CD4-positive, alpha-beta T cell (primary cell): Measurements from ENCODE around the gene PLCD1. TPM values are rescaled to one million over a fixed set of nuclear protein-coding genes. Genes with fewer than 3 reads are reported as not detected.

Experiments used
- ATAC-seq: fragments of 200-7000 bp; cut with Tn5 transposase; one replicate; pipeline ENCODE4 v1.10.0; 2022; ENCODE audit warnings: mild to moderate bottlenecking; ENCODE audit not compliant: poor library complexity
- CTCF ChIA-PET: fragments of 350-600 bp; sonication (Branson Sonifier 250); formaldehyde crosslinking; loops from one replicate; lab custom pipeline; 2021; ENCODE audit warnings: antibody characterized with exemption, inconsistent platforms; lab: Charles Lee
- POLR2A ChIA-PET: fragments of 350-600 bp; sonication (Branson Sonifier 250); formaldehyde crosslinking; loops from one replicate; lab custom pipeline; 2021; ENCODE audit warnings: antibody characterized with exemption, inconsistent platforms; lab: Charles Lee
- DNase-seq, 14 experiments: peaks; one replicate each; pipeline ENCODE4 v3.0.0-alpha.2; 2013 to 2020; ENCODE audit warnings: mixed read lengths in 2 of 14
- H3K27ac ChIP-seq, 2 donors: one replicate each; pipeline versions ENCODE4 v1.5.1 to v1.7.0; 2013; ENCODE audit warnings: low read length in 2 of 2, low read depth in 1 of 2, mild to moderate bottlenecking in 1 of 2
- H3K27me3 ChIP-seq, 2 experiments: 1 replicate in 1 of 2; 2 replicates in 1 of 2; pipeline versions ENCODE4 v1.6.1 to v1.7.0; 2013; ENCODE audit warnings: low read length in 2 of 2, control low read depth in 1 of 2, mild to moderate bottlenecking in 1 of 2, moderate library complexity in 1 of 2; ENCODE audit not compliant: insufficient read depth in 2 of 2, control insufficient read depth in 1 of 2
- H3K36me3 ChIP-seq: one replicate; pipeline ENCODE4 v1.6.1; 2013; ENCODE audit warnings: low read length, control low read depth; ENCODE audit not compliant: insufficient read depth
- H3K4me1 ChIP-seq: one replicate; pipeline ENCODE4 v1.6.1; 2013; ENCODE audit warnings: low read length, control low read depth; ENCODE audit not compliant: insufficient read depth
- H3K4me3 ChIP-seq: one replicate; pipeline ENCODE4 v1.5.1; 2013; ENCODE audit warnings: mild to moderate bottlenecking, low read length, moderate library complexity
- H3K9me3 ChIP-seq, 2 experiments: 1 replicate in 1 of 2; 2 replicates in 1 of 2; pipeline versions ENCODE4 v1.6.1 to v1.7.0; 2013; ENCODE audit warnings: low read length in 2 of 2, mild to moderate bottlenecking in 2 of 2, control low read depth in 1 of 2, moderate library complexity in 1 of 2; ENCODE audit not compliant: control insufficient read depth in 1 of 2, insufficient read depth in 1 of 2
- H3K27ac Mint-ChIP-seq: one replicate; pipeline ENCODE4 v1.8.0; 2020; ENCODE audit warnings: mixed read lengths
- H3K27me3 Mint-ChIP-seq: one replicate; pipeline ENCODE4 v1.8.0; 2021; ENCODE audit warnings: mixed read lengths
- H3K36me3 Mint-ChIP-seq: one replicate; pipeline ENCODE4 v1.8.0; 2021; ENCODE audit warnings: low read depth, mixed read lengths
- H3K4me1 Mint-ChIP-seq: one replicate; pipeline ENCODE4 v1.8.0; 2021; ENCODE audit warnings: low read depth, mixed read lengths
- H3K4me3 Mint-ChIP-seq: one replicate; pipeline ENCODE4 v1.8.0; 2020; ENCODE audit warnings: mild to moderate bottlenecking, mixed read lengths
- H3K9me3 Mint-ChIP-seq: one replicate; pipeline ENCODE4 v1.8.0; 2020; ENCODE audit warnings: mixed read lengths
- CTCF ChIP-seq: fragments of 200-600 bp; IDR thresholded peaks from one replicate; pipeline ENCODE4 v1.8.0; 2022; ENCODE audit warnings: antibody characterized with exemption, mild to moderate bottlenecking
- intact Hi-C, 2 experiments: fragments of 100-400 bp; cut with DNase I in 1 of 2; cut with micrococcal nuclease in 1 of 2; formaldehyde crosslinking; loops; one replicate each; pipeline versions ENCODE4 v1.15.1 to v1.9.0; 2023 to 2025; cut with DNase I, micrococcal nuclease
- total RNA-seq, 174 experiments: library from RNA in 2 of 174; stranded (reverse) in 2 of 174; gene quantifications; one replicate each; pipeline ENCODE4 v1.2.3 and lab custom pipeline; 2021 to 2026

The PLCD1 gene
- total RNA-seq, 2 experiments from 2014 or later = 67.0 to 69.8 TPM

- POLR2A ChIA-PET = no interaction called here
- Mint-ChIP-seq H3K36me3 (no peaks in the 10 kb centered on the region), H3K9me3 (no peaks in the 10 kb centered on the region), H3K27me3 (no peaks in the 10 kb centered on the region), H3K4me3 (no peak overlapping the region), H3K4me1 (peaks cover 4% of the 10 kb centered on the region), H3K27ac (no peak overlapping the region)
- no peak for TF ChIP-seq CTCF
- DNase-seq (no peak), ATAC-seq (no peak)
- intact Hi-C loops = no loop called here
- Histone ChIP-seq H3K4me3 (no peak overlapping the region), H3K27ac (no peak overlapping the region), H3K36me3 (no peaks in the 10 kb centered on the region), H3K4me1 (peaks cover 3% of the 10 kb centered on the region), H3K9me3 (no peaks in the 10 kb centered on the region), H3K27me3 (no peaks in the 10 kb centered on the region)
- CTCF ChIA-PET = interaction anchor here (1.2 kb wide), 1 partner anchor 11 kb away, joined by 5 read pairs; no protein-coding TSS in a partner anchor
Observed at GRCh38 chr3:37985637-37986320, 43.7 kb downstream of the PLCD1 start.

GRCh38 chr3:37984596-37984995, 44.8 kb downstream of the PLCD1 start:
- CTCF ChIA-PET = interaction anchor here (1.8 kb wide), 1 partner anchor 12 kb away, joined by 4 read pairs; no protein-coding TSS in a partner anchor
- no peak overlapping the region for H3K4me3 ChIP-seq
- no peaks in the 10 kb centered on the region for H3K27me3 Mint-ChIP-seq
- intact Hi-C loops = no loop called here
- peaks cover 3% of the 10 kb centered on the region for H3K4me1 ChIP-seq
- H3K27ac Mint-ChIP-seq = no peak overlapping the region
- no peaks in the 10 kb centered on the region for H3K36me3 ChIP-seq
- H3K9me3 ChIP-seq = no peaks in the 10 kb centered on the region
- H3K9me3 Mint-ChIP-seq = no peaks in the 10 kb centered on the region
- H3K4me1 Mint-ChIP-seq = peaks cover 4% of the 10 kb centered on the region
- H3K36me3 Mint-ChIP-seq = no peaks in the 10 kb centered on the region
- no peak for ATAC-seq
- H3K27me3 ChIP-seq = no peaks in the 10 kb centered on the region
- no peak overlapping the region for H3K27ac ChIP-seq
- no peak for DNase-seq
- POLR2A ChIA-PET = no interaction called here
- no peak for TF ChIP-seq CTCF
- no peak overlapping the region for H3K4me3 Mint-ChIP-seq

- no peak overlapping the region for H3K27ac ChIP-seq
- intact Hi-C loops = no loop called here
Observed at GRCh38 chr3:37984051-37984450, 45.4 kb downstream of the PLCD1 start.

More at GRCh38 chr3:37984051-37984450, 45.4 kb downstream of the PLCD1 start:
- Mint-ChIP-seq H3K9me3 (no peaks in the 10 kb centered on the region), H3K36me3 (no peaks in the 10 kb centered on the region), H3K27ac (no peak overlapping the region), H3K4me3 (no peak overlapping the region), H3K27me3 (no peaks in the 10 kb centered on the region), H3K4me1 (peaks cover 4% of the 10 kb centered on the region)
- peaks cover 3% of the 10 kb centered on the region for H3K4me1 ChIP-seq
- no peak overlapping the region for H3K4me3 ChIP-seq
- no peaks in the 10 kb centered on the region for H3K9me3 ChIP-seq
- no peaks in the 10 kb centered on the region for H3K36me3 ChIP-seq
- no peak for TF ChIP-seq CTCF
- DNase-seq (no peak), ATAC-seq (no peak)
- H3K27me3 ChIP-seq = no peaks in the 10 kb centered on the region
- ChIA-PET CTCF (interaction anchor here (1.8 kb wide), 1 partner anchor 13 kb away, joined by 4 read pairs; no protein-coding TSS in a partner anchor), POLR2A (no interaction called here)
